ENCODE data around the gene ZNF407. TPM values are rescaled to one million over a fixed set of nuclear protein-coding genes. Genes with fewer than 3 reads are reported as not detected.

The ZNF407 gene
- total and polyA plus RNA-seq, 12 donors, result 2.5 to 20.2 (median 8.4) TPM

DNA sequence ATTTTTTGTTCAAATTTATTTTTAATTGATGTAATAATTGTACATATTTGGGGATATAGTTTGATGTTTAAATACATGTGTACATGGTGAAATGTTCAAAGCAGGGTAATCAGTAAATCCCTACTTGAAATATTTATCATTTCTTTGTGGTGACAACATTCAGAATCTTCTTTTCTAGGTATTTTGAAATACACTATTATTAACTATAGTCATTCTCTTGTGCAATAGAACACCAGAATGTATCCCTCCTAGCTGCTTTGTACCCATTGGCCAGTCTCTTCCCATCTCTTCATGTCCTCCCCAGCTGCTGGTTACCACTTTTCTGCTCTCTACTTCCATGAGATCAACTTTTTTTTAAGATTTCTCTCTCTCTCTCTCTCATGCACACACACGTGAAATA, 126.5 kb downstream of the ZNF407 start:
- Histone ChIP-seq H3K4me3 (no peak overlapping the region), H3K9me3 (replicated peaks in 1 of 3) (no peaks in the 10 kb centered on the region), H3K4me1 (replicated peaks in 1 of 2) (no peaks in the 10 kb centered on the region), H3K27ac (no peak overlapping the region), H3K27me3 (no peaks in the 10 kb centered on the region), H3K36me3 (replicated peaks in 1 of 2) (no peaks in the 10 kb centered on the region)
- TF ChIP-seq CTCF (IDR thresholded peaks at IDR 0.05) (no peak), POLR2A (IDR thresholded peaks at IDR 0.05) (no peak)
- no peak for DNase-seq
- 73 to 94% (median 91%) methylated on average over 1 of the region's 1 CpG for WGBS, 4 donors
- intact Hi-C loops (cut with DNase I), result no loop called here

GRCh38 chr18:74725690-74726089, 128.0 kb downstream of the ZNF407 start:
- Histone ChIP-seq H3K4me1 (replicated peaks in 1 of 2) (no peaks in the 10 kb centered on the region), H3K27ac (no peak overlapping the region), H3K4me3 (no peak overlapping the region), H3K36me3 (replicated peaks in 1 of 2) (no peaks in the 10 kb centered on the region), H3K27me3 (no peaks in the 10 kb centered on the region), H3K9me3 (replicated peaks in 1 of 3) (no peaks in the 10 kb centered on the region)
- DNase-seq, result no peak
- 87 to 93% (median 92%) methylated on average over 3 of the region's 3 CpGs for WGBS, 4 donors
- TF ChIP-seq POLR2A (IDR thresholded peaks at IDR 0.05) (no peak), CTCF (IDR thresholded peaks at IDR 0.05) (no peak)
- intact Hi-C loops (cut with DNase I), result no loop called here

DNA sequence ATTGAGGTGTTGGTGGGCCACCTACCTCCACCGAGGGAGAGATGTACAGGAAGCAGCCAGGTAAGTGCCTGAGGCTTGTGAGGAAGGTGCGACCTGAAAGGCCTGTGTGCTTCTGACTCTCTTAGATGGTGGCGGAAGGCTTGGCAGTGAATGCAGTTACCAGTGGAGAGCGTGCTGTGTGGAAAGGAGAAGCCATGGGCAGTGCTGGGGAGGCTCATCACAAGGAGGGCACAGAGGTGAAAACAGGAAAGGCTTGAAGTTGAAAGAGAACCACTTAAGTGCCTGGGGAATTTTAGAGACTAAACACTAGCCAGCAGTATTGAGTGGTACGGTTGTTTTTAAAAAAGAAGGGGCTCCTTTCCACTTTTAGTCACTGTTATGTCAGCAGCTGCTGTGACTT, 130.9 kb downstream of the ZNF407 start:
- 92 to 98% (median 94%) methylated on average over 5 of the region's 5 CpGs for WGBS, 4 donors
- no peak overlapping the region for H3K27ac ChIP-seq
- H3K9me3 ChIP-seq (replicated peaks in 1 of 3), result no peaks in the 10 kb centered on the region
- DNase-seq, result no peak
- no peaks in the 10 kb centered on the region for H3K27me3 ChIP-seq
- H3K36me3 ChIP-seq (replicated peaks in 1 of 2), result no peaks in the 10 kb centered on the region
- intact Hi-C loops (cut with DNase I), result no loop called here
- H3K4me3 ChIP-seq, result no peak overlapping the region
- H3K4me1 ChIP-seq (replicated peaks in 1 of 2), result no peaks in the 10 kb centered on the region
- TF ChIP-seq CTCF (IDR thresholded peaks at IDR 0.05) (no peak), POLR2A (IDR thresholded peaks at IDR 0.05) (no peak)

DNA sequence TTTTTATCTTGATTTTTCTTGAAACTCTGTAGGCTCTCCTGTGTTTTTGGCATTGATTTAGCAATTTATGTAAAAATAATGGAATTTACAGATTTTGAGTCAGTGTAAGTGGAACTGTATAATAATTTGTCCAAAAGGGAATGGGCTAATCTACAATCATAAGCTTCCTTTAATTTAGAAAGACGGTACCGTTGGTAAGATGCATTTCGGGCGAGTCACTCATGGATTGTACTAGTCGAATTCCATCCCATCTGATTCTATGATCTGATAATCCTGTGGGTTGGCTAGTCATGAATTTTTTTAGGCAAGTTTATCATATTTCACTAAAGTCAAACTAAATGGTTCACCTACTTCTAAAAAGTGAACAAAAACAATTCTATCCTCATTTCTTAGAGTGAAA, 133.4 kb downstream of the ZNF407 start:
- Histone ChIP-seq H3K9me3 (replicated peaks in 1 of 3) (no peaks in the 10 kb centered on the region), H3K36me3 (replicated peaks in 1 of 2) (no peaks in the 10 kb centered on the region), H3K4me3 (no peak overlapping the region), H3K27me3 (no peaks in the 10 kb centered on the region), H3K4me1 (replicated peaks in 1 of 2) (no peaks in the 10 kb centered on the region), H3K27ac (no peak overlapping the region)
- TF ChIP-seq POLR2A (IDR thresholded peaks at IDR 0.05) (no peak), CTCF (IDR thresholded peaks at IDR 0.05) (no peak)
- DNase-seq, result no peak
- WGBS, 4 donors, result 95 to 99% (median 95%) methylated on average over 5 of the region's 5 CpGs
- intact Hi-C loops (cut with DNase I), result no loop called here

Data from adrenal gland (tissue), 12 donors.